Kidney glomerular epithelial cell (primary cell): Measurements from ENCODE around the gene IKBKE.
"Not testable (repeated sequence)": the region's sequence is repeated elsewhere in the genome, so short reads cannot be mapped to it uniquely, and the experiment has no call there.

ENCODE experiments used
- DNase-seq: peaks from one replicate; lab custom pipeline; 2025; lab: John Stamatoyannopoulos, UW

IKBKE gene

DNA sequence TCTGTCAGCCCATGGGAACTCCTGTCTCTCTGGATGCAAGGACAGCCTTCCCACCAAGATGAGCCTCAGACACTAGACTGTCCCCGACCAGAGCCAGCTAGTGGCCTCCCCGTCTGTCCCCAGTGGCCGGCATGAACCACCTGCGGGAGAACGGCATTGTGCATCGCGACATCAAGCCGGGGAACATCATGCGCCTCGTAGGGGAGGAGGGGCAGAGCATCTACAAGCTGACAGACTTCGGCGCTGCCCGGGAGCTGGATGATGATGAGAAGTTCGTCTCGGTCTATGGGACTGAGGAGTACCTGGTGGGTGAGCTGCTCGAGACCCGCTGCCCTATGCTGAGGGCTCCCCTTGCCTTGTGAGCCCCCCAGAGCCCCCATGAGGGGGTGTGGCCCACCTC, 5.8 kb downstream of the IKBKE start:
- DNase-seq, result no peak

DNA sequence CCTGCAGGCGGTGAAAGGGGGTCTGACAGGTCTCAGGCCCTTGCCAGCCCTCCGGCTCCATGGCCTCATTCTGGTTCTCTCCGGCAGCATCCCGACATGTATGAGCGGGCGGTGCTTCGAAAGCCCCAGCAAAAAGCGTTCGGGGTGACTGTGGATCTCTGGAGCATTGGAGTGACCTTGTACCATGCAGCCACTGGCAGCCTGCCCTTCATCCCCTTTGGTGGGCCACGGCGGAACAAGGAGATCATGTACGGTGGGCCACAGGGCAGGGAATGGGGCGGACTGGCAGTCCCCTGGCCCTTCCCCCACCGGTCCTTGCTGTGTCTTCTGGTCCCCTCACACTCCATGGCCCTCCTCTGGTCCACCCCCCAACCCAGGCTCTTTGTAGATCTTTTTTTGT, 6.3 kb downstream of the IKBKE start:
- DNase-seq, result no peak

DNA sequence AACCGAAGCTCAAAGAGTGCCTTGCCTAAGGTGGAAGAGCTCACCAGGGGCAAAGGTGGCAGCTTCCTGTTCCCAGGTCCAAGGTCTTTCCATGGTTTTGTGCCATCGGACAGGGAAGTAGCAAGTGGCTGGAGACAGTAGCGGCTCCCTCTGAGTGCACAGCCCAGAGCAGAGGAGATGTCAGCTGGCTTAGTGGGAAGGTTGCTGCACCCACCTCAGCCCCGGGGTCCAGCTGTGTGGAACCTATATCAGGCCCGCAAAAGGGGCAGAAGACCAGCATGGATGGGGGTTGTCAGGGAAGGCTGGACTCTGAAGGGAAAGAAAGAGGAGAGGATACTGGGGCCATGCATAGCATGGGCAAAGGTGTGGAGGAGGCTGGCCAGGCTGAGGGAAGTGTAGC, 6.8 kb downstream of the IKBKE start:
- DNase-seq, result no peak

DNA sequence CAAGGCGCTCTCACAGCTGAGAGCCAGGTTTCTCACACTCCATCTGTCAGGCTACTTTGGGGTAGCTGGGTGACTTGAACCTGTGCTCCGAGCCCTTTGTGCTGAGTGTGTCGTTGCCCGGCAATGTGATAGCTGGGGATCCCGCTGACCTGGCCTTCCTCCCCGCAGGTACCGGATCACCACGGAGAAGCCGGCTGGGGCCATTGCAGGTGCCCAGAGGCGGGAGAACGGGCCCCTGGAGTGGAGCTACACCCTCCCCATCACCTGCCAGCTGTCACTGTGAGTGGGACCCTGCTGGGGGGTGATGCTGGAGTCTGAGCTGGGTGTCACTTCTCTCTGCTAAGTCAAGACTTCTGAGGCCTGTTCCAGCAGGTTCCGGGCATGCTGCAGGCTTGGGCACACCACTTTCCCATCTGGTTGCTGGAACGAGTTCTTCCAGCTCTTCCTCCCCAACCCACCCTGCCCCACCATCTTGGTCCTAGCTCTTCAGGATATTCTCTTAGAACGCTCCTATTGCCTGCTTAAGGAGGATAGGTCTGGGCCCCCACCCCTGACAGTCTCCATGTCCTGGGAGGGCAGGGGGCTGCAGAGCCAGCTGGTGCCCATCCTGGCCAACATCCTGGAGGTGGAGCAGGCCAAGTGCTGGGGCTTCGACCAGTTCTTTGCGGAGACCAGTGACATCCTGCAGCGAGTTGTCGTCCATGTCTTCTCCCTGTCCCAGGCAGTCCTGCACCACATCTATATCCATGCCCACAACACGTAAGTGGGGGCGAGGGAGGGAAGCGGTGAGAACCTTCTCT, 7.5 kb downstream of the IKBKE start:
- no peak for DNase-seq

DNA sequence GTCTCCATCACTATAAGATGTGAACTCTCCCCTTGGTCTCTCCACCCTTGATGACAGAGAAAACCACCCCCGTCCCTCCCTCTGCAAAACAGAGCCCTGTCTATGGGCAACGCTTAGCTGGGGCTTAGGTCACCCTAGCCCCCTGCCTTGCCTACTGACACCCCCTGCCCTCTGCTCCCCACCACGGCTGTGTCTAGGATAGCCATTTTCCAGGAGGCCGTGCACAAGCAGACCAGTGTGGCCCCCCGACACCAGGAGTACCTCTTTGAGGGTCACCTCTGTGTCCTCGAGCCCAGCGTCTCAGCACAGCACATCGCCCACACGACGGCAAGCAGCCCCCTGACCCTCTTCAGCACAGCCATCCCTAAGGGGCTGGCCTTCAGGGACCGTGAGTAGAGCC, 8.5 kb downstream of the IKBKE start:
- no peak for DNase-seq

DNA sequence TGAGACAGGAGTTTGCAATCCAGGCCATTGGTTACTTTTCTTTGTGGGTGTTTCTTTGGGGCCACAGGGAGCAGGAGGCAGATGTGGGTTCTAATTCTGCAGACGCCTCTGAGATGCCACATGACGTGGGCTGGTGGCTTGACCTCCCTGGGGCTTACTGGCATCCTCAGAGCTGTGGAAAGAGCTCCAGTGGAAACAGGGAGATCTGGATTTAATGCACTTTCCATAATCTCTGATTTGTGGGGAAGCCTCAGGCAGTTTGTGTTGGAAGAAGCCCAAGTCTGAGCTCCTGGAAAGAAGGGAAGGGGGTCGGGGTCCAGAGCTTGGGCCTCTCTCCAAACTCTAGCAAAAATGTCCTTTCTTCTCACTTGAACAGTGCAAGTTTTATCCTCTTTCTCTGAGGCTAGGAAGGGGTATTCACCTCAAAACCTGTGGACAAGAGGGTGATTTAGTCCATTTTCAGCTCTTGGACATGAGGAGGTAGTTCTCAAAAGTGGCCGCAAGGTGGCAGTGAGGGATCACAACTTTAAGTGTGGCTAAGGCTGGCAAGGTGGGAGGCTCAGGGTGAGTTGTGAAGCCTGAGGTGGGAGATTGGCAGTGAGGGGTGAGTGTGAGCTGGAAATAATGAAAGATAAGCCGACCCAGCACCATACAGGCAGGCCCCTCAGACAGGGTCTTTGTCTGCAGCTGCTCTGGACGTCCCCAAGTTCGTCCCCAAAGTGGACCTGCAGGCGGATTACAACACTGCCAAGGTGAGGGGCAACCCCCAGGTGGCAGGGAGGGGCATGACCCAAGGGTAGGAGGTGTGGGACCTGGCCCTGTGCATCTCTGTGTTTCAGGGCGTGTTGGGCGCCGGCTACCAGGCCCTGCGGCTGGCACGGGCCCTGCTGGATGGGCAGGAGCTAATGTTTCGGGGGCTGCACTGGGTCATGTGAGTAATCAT, 9.2 kb downstream of the IKBKE start:
- peak; percentile 35 for DNase-seq

DNA sequence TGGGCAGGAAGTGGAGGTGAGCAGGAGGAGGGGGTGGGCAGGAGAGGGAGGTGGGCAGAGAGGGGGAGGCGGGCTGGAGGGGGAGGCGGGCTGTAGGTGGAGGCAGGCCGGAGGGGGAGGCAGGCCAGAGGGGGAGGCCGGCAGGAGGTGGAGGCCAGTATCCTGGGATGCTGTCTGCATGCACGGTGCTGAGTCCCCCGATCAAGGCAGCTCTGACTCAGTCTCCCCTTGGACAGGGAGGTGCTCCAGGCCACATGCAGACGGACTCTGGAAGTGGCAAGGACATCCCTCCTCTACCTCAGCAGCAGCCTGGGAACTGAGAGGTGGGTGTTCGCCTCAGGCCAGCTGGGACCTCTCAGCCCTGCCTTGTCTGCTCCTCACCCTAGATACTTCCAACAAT, 9.9 kb downstream of the IKBKE start:
- no peak for DNase-seq

DNA sequence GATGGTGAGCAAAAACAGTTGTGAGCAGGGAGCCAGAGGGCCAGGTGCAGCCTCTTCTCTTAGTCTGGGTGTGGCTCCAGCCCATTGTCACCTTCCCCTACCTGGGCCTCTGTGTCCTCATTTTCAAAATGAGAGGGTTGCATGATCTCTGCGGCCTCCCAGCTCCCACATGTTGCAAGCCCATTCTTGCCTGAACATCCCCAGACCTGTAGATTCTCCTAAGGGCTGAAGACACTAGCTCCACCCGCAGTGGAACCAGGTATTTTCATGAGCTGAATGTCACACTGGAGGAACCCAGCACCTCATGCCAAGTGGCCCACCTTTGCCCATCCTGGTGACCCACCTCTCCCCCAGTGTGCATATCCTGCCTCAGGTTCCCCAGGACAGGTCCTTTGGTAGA, 12.3 kb downstream of the IKBKE start:
- no peak for DNase-seq

DNA sequence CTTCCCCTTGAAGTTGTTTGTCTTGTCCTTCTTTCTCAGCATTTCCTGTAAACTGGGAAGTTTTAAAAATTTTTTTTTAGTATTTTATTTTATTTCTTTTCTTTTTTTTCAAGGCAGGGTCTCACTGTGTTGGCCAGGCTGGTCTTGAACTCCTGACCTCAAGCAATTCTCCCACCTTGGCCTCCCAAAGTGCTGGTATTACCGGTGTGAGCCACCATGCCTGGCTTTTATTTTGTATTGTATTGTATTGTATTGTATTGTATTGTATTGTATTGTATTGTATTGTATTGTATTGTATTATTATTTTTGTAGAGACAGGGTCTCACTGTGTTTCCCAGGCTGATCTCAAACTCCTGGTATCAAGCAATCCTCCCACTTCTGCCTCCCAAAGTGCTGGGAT, 13.6 kb downstream of the IKBKE start:
- DNase-seq, result not testable (repeated sequence)

DNA sequence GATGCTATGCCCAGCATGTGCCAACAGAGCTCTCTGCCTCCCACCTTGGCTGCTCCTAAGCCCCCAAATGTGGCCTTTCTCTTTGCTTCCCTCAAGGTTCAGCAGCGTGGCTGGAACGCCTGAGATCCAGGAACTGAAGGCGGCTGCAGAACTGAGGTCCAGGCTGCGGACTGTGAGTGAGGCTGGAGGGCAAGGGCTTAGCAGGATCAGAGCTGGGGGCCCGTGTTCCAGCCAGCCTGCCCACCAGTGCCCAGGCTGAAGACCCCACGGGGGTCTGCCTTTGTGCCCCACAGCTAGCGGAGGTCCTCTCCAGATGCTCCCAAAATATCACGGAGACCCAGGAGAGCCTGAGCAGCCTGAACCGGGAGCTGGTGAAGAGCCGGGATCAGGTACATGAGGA, 14.6 kb downstream of the IKBKE start:
- DNase-seq, result no peak

DNA sequence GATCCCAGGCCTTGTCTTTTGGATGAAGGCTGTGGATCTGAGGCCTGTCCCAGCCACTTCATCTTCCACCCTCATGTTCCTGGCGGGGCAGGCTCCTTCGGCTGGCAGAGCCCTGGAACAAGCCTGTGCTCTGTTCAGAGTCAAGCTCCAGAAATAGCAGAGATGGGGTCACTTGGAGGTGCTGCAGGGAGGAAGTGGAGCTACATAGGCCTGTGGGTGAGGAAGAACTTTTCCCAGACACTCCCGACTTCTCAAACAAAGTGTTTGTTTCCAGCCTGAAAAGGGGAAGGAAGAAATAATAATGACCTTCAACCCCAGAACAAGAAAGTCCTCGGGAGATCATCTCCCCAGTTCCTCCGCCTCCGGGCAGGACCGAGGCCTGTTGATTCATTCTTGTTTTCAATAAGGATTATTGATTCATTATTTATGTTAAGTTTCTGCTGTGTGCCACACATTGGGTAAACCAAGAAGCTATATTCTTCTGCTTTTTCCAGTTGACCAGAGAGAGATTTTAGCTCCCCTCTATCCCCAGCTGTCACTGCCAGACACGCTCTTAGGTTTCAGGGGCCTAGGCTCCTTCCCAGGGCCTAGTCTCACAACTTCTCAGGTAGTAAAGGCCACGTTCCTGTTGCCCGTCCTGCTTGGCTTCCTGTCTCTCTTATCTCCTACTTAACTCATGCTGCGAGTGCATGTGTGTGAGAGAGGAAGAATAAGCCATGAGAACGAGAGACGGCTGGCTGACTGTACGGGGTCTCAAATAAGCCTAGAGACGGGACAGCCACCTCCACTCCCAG, 16.9 kb downstream of the IKBKE start:
- no peak for DNase-seq

DNA sequence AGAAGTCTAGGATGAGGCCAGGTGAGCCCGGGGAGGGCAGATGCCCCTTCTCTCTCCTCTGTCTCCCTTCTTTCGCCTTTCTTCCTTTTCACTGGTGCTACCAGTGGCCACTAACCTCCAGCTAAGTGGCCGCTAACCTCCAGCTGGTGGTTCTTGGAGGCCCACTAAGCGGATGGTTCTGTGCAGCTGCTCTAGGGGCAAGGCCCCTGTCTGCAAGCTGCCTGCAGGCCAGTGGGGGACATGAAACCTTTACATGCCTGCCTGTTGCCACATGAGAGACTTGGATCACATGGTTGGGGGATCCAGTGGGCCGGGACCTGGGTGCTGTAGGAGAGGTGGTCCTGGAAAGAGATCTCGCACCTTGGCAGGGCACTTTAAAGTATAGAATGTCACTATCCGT, 17.7 kb downstream of the IKBKE start:
- no peak for DNase-seq

DNA sequence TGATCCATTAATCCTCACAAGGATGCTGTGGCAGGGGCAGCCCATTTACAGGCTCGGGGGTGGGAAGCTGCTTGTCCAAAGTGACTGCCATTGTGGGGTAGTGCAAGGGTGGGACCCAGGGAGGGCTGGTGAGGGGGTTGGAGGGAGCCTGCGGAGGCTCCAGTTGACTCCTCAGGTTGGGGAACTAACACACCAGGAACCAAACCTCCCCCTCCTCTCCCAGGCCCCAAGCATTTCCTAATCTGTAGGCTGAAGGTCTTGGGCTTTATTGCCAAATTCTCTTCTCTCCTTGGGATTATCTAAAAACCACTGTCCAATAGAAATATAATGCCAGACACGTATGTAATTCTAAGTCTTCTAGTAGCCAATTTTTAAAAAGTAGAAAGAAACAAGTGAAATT, 18.2 kb downstream of the IKBKE start:
- no peak for DNase-seq

DNA sequence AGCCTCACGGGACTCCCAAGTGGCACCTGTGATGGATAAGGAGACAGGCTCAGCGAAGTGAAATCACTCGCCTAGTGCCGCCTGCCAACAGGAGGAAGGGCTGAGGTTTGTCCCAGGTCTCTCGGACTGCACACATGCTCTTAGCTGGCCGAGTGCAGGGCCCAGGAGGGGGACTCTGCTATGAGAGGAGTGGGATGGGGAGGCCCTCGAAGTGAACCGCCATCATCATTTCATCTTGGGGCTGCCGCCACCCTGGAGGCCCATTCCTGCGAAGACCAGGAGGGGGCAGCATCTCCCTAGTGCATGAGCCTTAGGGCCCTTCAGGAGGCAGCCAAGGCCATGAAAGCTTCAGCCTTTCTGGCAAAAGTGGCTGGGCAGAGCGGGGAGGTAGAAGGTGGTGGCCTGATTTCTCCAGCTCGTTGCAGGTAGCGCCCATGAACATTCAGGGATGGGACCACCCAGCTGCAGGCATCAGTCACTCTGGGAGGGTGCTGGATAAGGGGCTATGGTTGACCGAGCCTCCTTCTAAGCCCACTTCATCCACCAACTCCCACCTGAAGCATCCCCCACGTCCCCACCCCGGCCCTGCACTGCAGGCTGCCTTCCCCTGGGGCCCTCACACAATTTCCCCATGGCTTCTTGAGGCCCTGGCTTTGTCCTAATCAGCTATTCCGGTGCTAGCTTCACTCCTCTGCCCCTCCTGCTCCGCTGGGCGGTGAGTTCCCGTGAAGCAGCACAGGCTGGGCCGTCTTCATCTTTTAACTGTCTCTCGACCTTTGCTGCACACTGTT, 19.9 kb downstream of the IKBKE start:
- peak; percentile 52 for DNase-seq

DNA sequence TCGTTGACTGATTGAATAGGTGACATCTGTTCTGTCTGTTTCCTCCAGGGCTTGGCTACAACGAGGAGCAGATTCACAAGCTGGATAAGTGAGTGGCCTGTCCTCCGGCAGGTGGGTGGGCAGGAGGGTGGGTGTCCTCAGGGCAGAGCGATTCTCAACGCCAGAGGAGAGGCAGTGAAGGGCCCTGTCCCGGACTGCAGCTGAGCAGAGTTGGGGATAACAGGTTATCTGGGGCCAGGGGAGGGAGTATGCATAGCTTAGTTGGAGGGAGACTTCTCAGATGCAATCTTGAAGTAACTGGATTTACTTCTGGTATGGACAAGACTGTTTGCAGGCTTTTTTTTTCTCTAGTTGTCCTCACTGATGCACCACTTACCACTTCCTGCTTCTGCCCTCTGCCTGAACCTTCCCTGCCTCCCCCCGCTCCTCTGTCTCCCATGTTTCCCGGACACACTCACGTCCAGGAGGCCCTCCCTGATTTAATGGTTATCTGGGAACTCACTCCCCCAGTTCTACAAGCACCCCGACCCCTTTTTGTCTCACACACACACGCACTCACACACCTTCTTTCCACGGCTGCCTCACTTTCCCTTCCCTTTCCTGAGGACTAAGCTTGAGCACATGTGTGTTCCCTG, 20.6 kb downstream of the IKBKE start:
- DNase-seq, result no peak

DNA sequence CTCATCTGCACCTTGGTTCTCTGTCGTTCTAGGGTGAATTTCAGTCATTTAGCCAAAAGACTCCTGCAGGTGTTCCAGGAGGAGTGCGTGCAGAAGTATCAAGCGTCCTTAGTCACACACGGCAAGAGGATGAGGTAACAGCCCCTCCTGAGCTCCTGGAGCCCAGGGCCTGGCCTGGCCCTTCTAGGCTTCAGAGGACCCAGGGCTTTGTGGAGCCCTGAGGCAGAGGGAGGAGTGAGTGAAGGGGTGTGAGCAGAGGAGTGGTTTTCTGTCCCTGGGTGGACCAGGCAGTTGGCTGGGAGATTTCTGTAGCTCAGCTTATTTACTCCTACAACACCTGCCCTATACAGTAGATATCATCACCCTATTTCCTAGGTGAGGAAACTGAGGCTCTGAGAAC, 21.3 kb downstream of the IKBKE start:
- DNase-seq, result no peak

DNA sequence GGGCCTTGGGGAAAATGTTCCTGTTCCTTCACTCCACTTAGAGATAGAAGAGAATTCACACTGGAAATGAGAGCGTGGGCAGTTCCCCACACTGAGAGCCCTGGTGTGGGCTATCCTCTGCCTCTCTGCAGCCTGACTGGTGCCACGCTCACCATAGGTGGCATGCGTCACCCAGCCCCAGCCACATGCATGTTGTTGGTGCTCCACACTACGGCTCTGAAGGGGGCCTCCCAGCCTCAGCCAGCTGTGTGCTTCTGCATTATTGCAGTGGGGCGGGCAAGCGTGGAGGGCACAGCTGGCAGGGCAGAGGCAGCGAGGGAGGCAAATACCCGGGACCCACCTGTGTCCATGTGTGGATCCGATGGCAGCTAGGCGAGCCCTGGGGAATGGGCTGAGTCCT, 22.3 kb downstream of the IKBKE start:
- DNase-seq, result no peak

DNA sequence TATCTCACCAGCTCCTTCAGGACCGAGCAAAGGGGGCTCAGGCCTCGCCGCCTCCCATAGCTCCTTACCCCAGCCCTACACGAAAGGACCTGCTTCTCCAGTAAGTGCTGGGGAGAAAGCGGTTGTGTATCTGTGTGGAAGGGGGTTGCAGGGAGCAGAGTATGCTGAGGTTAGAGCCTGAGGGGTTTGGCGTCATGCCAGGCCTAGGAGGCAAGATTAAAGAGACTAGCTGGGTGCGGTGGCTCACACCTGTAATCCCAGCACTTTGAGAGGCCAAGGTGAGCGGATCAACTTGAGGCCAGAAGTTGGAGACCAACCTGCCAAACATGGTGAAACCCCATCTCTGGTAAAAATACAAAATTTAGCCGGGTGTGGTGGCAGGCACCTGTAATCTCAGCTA, 23.0 kb downstream of the IKBKE start:
- no peak for DNase-seq

DNA sequence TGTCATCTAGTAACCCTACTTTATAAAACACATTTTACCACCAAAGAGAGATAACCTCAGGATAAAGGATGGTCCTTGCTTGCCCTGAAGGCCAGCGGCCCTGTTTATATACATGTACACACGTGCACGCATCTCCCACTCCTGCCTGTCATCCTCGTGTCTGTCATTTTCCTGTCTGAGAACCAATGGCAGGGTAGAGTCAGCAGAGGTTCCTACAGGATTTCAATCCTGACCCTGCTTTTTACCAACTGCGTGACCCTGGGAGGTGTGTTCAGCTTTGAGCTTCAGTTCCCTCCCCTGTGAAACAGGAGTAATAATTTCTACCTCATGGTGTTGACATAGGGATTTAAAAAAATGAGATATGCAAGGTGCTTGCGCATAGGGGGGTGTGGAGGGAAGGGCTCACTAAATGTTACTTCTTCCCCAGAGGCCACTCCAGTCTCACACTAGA, 24.8 kb downstream of the IKBKE start:
- no peak for DNase-seq

DNA sequence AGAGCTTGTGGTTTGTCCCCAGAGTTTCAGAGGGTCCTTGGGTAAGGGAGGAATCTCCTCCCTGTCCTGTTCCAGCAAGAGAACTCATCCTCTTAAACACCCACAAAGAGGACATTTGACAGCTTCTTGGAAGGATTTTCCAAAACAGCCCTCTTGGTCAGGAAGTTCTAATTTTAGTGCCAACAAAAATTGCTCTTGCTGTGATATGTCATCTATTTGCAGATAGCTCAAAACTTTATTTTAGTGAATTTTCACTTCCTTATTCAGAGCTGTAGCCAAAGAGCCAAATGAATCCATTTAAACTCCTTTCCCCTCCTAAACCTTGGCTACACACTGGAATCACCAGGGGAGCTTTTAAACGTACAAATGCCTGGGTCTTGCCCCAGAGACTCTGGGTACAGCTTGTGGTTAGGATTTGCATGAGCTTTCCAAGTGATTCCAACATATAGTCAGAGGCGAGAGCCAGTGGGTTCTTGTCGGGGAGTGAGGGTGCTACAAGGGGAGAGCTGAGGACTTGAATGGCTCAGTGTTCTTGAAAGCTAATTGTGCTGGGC, 25.3 kb downstream of the IKBKE start:
- DNase-seq, result no peak
